HepG2 (cell line): ENCODE results near the gene ARMC5. TPM values are rescaled to one million over a fixed set of nuclear protein-coding genes. Genes with fewer than 3 reads are reported as not detected.

Source experiments
- AGO2 ChIP-seq: fragments of 200-400 bp; formaldehyde crosslinking; optimal IDR thresholded peaks from 2 replicates; pipeline ENCODE3; 2017; ENCODE audit warnings: mild to moderate bottlenecking, low read depth, low read length, moderate library complexity
- AHR ChIP-seq: IDR thresholded peaks from 2 replicates; pipeline ENCODE4 v1.6.1; 2018; ENCODE audit warnings: missing genetic modification reagents, missing compliant biosample characterization
- HNRNPH1 ChIP-seq: fragments of 200-400 bp; formaldehyde crosslinking; optimal IDR thresholded peaks from 2 replicates; pipeline ENCODE3; 2017; ENCODE audit warnings: mild to moderate bottlenecking, low read depth, low read length
- KAT2B ChIP-seq: fragments of 150-350 bp; IDR thresholded peaks from 2 replicates; pipeline ENCODE4 v1.6.1; 2014; ENCODE audit warnings: low read depth, low read length, borderline replicate concordance
- MTA1 ChIP-seq: sonication (generic); formaldehyde crosslinking; IDR thresholded peaks from 2 replicates; pipeline ENCODE4 v1.4.0; 2020; ENCODE audit warnings: missing genetic modification reagents, mild to moderate bottlenecking, borderline replicate concordance
- NCOA5 ChIP-seq: sonication (generic); formaldehyde crosslinking; IDR thresholded peaks from 2 replicates; pipeline ENCODE4 v1.4.0; 2020; ENCODE audit warnings: missing genetic modification reagents
- PLRG1 ChIP-seq: fragments of 450-650 bp; conservative IDR thresholded peaks from 2 replicates; pipeline ENCODE4 v1.6.1; 2016
- RAD21 ChIP-seq: fragments of 450-650 bp; formaldehyde crosslinking; IDR thresholded peaks from 2 replicates; pipeline ENCODE4 v1.5.0; 2020; ENCODE audit warnings: mild to moderate bottlenecking
- RAD51 ChIP-seq: fragments of 450-650 bp; IDR thresholded peaks from 2 replicates; pipeline ENCODE4 v1.6.1; 2016; ENCODE audit warnings: borderline replicate concordance
- RBM22 ChIP-seq: fragments of 200-400 bp; formaldehyde crosslinking; optimal IDR thresholded peaks from 2 replicates; pipeline ENCODE3; 2017; ENCODE audit warnings: mild to moderate bottlenecking, low read length, moderate library complexity
- SIN3B ChIP-seq: fragments of 150-350 bp; IDR thresholded peaks from 2 replicates; pipeline ENCODE4 v1.6.1; 2014; ENCODE audit warnings: low read length
- SMYD3 ChIP-seq: sonication (generic); formaldehyde crosslinking; IDR thresholded peaks from 2 replicates; pipeline ENCODE4 v1.8.1; 2023; ENCODE audit warnings: mild to moderate bottlenecking, missing genetic modification reagents
- ZFY ChIP-seq: sonication (generic); formaldehyde crosslinking; IDR thresholded peaks from 2 replicates; pipeline ENCODE4 v1.4.0; 2020; ENCODE audit warnings: missing genetic modification reagents
- ZMAT3 ChIP-seq: sonication (generic); formaldehyde crosslinking; conservative IDR thresholded peaks from 2 replicates; pipeline ENCODE4 v1.7.0; 2021; ENCODE audit warnings: missing genetic modification reagents
- ZNF12 ChIP-seq: sonication (generic); formaldehyde crosslinking; IDR thresholded peaks from 2 replicates; pipeline ENCODE4 v1.5.0; 2020; ENCODE audit warnings: missing genetic modification reagents
- ZNF496 ChIP-seq: sonication (generic); formaldehyde crosslinking; IDR thresholded peaks from 2 replicates; pipeline ENCODE4 v1.8.1; 2023; ENCODE audit warnings: mild to moderate bottlenecking, moderate library complexity, missing genetic modification reagents; ENCODE audit not compliant: insufficient replicate concordance
- ZNF674 ChIP-seq: sonication (generic); formaldehyde crosslinking; IDR thresholded peaks from 2 replicates; pipeline ENCODE4 v1.5.0; 2020; ENCODE audit warnings: low read depth, mild to moderate bottlenecking, missing genetic modification reagents
- ZNF782 ChIP-seq: sonication (generic); formaldehyde crosslinking; IDR thresholded peaks from 2 replicates; pipeline ENCODE4 v1.4.0; 2020; ENCODE audit warnings: missing genetic modification reagents, mild to moderate bottlenecking, borderline replicate concordance
- polyA plus RNA-seq, 8 experiments: library from polyadenylated mRNA; depleted of rRNA in 3 of 8; stranded (reverse) in 7 of 8; unstranded in 1 of 8; fragments of >200 nt; fragmentation: Illumina TruSeq in 4 of 8; extraction: Trizol in 4 of 8; gene quantifications; 2 replicates each; pipeline versions ENCODE4 v1.2.1 to v1.2.3, GENCODE V29; 2011 to 2016; ENCODE audit warnings: low read depth in 4 of 8, missing spikeins in 1 of 8, mixed read lengths in 1 of 8; ENCODE audit not compliant: insufficient read depth in 1 of 8
- total RNA-seq, 5 experiments: library from RNA; depleted of rRNA; stranded (reverse); fragments of >200 nt; fragmentation: Illumina TruSeq; extraction: Trizol; gene quantifications; 2 replicates each; pipeline ENCODE4 v1.2.3, GENCODE V29; 2016; ENCODE audit warnings: low read depth in 1 of 5
- TF ChIP-seq, protein P1 (sequence below): sonication (generic); formaldehyde crosslinking; IDR thresholded peaks from 2 replicates; pipeline ENCODE4 v1.8.0; 2022; ENCODE audit warnings: missing genetic modification reagents, low read depth, mild to moderate bottlenecking, borderline replicate concordance
- TF ChIP-seq, protein P2 (sequence below): sonication (generic); formaldehyde crosslinking; conservative IDR thresholded peaks from 2 replicates; pipeline ENCODE4 v1.8.0; 2022; ENCODE audit warnings: mild to moderate bottlenecking, moderate library complexity, missing genetic modification reagents
- TF ChIP-seq, protein P3 (sequence below): sonication (generic); formaldehyde crosslinking; IDR thresholded peaks from 2 replicates; pipeline ENCODE4 v1.4.0; 2020; ENCODE audit warnings: missing genetic modification reagents; ENCODE audit errors: not compliant biosample characterization
- TF ChIP-seq, protein P4 (sequence below): sonication (generic); formaldehyde crosslinking; IDR thresholded peaks from 2 replicates; pipeline ENCODE4 v1.4.0; 2020; ENCODE audit warnings: missing genetic modification reagents
- TF ChIP-seq, protein P5 (sequence below): sonication (generic); formaldehyde crosslinking; IDR thresholded peaks from 2 replicates; pipeline ENCODE4 v1.5.0; 2020; ENCODE audit warnings: missing genetic modification reagents

The ARMC5 gene
- total and polyA plus RNA-seq, 2 of the 13 experiments (the other 11 are each of a cell fraction or from before 2014, with no cell fraction given): 10.8 to 22.3 TPM

DNA sequence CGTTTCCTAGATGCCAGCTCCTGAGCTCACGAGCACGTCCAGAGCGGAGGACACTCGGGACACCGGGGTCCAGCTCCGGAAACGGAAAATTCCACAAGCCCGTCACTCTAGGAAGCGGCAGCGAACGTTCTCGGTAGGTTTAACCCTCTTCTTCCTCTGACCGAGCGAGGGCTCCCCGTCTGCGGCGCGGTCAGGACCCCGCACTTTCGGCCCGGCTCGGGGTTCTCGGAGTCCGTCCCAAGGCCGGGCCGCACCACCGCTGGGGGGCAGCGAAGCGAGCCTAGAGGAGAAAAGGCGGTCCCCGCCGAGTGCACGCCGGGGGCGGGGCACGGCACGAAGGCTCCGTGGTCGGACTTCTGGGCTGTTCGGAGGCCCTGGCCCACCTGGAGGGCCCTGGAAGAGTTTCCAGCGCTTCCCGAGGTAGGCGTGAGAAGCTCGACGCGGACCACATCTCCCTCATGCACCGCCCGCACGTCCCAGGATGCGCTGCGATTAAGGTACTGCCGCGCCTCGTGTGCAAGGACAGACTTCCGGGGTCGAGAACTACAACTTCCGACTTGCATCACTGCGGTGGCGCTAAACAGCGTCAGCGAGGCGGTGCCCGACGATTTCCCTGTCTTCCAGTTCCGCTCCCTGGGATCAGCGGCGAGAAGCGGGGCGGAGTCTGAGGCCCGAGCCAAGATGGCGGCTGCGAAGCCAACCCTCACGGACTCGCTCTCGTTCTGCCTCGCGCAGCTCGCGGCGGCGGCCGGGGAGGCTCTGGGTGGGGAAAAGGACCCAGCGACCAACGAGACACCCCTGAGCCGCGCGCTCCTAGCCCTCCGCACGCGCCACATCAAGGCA is at the start of gene ARMC5 (continued):
- TF ChIP-seq KAT2B: no peak
- TF ChIP-seq, protein P1, sequence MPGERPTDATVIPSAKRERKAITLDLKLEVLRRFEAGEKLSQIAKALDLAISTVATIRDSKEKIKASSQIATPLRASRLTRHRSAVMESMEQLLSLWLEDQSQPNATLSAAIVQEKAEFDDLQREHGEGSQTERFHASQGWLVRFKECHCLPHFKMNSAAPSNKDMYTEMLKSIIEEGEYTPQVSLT: no peak
- peak; percentile 90; the same call in 1 of the 2 replicates for TF ChIP-seq ZMAT3 (CRISPR knock-in tag)
- TF ChIP-seq, protein P2, sequence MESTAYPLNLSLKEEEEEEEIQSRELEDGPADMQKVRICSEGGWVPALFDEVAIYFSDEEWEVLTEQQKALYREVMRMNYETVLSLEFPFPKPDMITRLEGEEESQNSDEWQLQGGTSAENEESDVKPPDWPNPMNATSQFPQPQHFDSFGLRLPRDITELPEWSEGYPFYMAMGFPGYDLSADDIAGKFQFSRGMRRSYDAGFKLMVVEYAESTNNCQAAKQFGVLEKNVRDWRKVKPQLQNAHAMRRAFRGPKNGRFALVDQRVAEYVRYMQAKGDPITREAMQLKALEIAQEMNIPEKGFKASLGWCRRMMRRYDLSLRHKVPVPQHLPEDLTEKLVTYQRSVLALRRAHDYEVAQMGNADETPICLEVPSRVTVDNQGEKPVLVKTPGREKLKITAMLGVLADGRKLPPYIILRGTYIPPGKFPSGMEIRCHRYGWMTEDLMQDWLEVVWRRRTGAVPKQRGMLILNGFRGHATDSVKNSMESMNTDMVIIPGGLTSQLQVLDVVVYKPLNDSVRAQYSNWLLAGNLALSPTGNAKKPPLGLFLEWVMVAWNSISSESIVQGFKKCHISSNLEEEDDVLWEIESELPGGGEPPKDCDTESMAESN (CRISPR knock-in tag): peak; percentile 88
- TF ChIP-seq, protein P3, sequence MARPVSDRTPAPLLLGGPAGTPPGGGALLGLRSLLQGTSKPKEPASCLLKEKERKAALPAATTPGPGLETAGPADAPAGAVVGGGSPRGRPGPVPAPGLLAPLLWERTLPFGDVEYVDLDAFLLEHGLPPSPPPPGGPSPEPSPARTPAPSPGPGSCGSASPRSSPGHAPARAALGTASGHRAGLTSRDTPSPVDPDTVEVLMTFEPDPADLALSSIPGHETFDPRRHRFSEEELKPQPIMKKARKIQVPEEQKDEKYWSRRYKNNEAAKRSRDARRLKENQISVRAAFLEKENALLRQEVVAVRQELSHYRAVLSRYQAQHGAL: peak; percentile 69
- no peak for TF ChIP-seq PLRG1
- no peak for TF ChIP-seq ZNF496 (CRISPR knock-in tag)
- TF ChIP-seq RAD51: no peak
- TF ChIP-seq, protein P4, sequence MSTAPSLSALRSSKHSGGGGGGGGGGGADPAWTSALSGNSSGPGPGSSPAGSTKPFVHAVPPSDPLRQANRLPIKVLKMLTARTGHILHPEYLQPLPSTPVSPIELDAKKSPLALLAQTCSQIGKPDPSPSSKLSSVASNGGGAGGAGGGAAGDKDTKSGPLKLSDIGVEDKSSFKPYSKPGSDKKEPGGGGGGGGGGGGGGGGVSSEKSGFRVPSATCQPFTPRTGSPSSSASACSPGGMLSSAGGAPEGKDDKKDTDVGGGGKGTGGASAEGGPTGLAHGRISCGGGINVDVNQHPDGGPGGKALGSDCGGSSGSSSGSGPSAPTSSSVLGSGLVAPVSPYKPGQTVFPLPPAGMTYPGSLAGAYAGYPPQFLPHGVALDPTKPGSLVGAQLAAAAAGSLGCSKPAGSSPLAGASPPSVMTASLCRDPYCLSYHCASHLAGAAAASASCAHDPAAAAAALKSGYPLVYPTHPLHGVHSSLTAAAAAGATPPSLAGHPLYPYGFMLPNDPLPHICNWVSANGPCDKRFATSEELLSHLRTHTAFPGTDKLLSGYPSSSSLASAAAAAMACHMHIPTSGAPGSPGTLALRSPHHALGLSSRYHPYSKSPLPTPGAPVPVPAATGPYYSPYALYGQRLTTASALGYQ (CRISPR knock-in tag): peak; percentile 89
- TF ChIP-seq MTA1: peak; percentile 73; the same call in 1 of the 2 replicates
- 0 out of 2 replicates have a peak, but pooled peaks have one; percentile 25 for TF ChIP-seq ZNF782 (CRISPR knock-in tag)
- TF ChIP-seq SMYD3 (CRISPR knock-in tag): peak; percentile 87; the same call in 1 of the 2 replicates
- peak; percentile 56; the same call in 1 of the 2 replicates for TF ChIP-seq ZNF12
- no peak; the same call in 1 of the 2 replicates for TF ChIP-seq ZNF674 (CRISPR knock-in tag)
- no peak for TF ChIP-seq HNRNPH1
- peak; percentile 63 for TF ChIP-seq RAD21
- TF ChIP-seq ZFY (CRISPR knock-in tag): peak; percentile 95
- peak; percentile 89 for TF ChIP-seq AGO2
- peak; percentile 92; the same call in 1 of the 2 replicates for TF ChIP-seq NCOA5 (CRISPR knock-in tag)
- no peak for TF ChIP-seq SIN3B
- TF ChIP-seq AHR: peak; percentile 89
- TF ChIP-seq RBM22: no peak
- TF ChIP-seq, protein P5, sequence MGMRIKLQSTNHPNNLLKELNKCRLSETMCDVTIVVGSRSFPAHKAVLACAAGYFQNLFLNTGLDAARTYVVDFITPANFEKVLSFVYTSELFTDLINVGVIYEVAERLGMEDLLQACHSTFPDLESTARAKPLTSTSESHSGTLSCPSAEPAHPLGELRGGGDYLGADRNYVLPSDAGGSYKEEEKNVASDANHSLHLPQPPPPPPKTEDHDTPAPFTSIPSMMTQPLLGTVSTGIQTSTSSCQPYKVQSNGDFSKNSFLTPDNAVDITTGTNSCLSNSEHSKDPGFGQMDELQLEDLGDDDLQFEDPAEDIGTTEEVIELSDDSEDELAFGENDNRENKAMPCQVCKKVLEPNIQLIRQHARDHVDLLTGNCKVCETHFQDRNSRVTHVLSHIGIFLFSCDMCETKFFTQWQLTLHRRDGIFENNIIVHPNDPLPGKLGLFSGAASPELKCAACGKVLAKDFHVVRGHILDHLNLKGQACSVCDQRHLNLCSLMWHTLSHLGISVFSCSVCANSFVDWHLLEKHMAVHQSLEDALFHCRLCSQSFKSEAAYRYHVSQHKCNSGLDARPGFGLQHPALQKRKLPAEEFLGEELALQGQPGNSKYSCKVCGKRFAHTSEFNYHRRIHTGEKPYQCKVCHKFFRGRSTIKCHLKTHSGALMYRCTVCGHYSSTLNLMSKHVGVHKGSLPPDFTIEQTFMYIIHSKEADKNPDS: peak; percentile 73
